Thyroid gland (tissue), 4 donors: Measurements from ENCODE around the gene FSTL4. TPM values are rescaled to one million over a fixed set of nuclear protein-coding genes. Genes with fewer than 3 reads are reported as not detected.

Source experiments
- DNase-seq, 2 donors: peaks; one replicate each; pipeline ENCODE4 v3.0.0-alpha.2; 2019
- H3K27ac ChIP-seq, 3 donors: fragments of 200-600 bp; sonication (generic); 1 replicate in 2 of 3; 2 replicates in 1 of 3; pipeline ENCODE4 v1.5.1; 2016 to 2019; ENCODE audit warnings: mild to moderate bottlenecking in 1 of 3, moderate library complexity in 1 of 3
- H3K27me3 ChIP-seq: fragments of 200-600 bp; sonication (generic); one replicate; pipeline ENCODE4 v1.5.1; 2019
- H3K36me3 ChIP-seq, 2 donors: fragments of 200-600 bp; sonication (generic); one replicate each; pipeline ENCODE4 v1.5.1; 2016 to 2019
- H3K4me1 ChIP-seq, 2 donors: fragments of 200-600 bp; sonication (generic); one replicate each; pipeline ENCODE4 v1.5.1; 2017 to 2019
- H3K4me3 ChIP-seq, 3 donors: fragments of 200-600 bp; sonication (generic); replicated peaks in 1 of 3; 1 replicate in 2 of 3; 2 replicates in 1 of 3; pipeline ENCODE4 v1.5.1; 2016; ENCODE audit warnings: mild to moderate bottlenecking in 1 of 3
- H3K9me3 ChIP-seq: fragments of 200-600 bp; sonication (generic); one replicate; pipeline ENCODE4 v1.5.1; 2017
- CTCF ChIP-seq, 6 experiments: fragments of 200-600 bp in 3 of 6; fragments of 450-650 bp in 3 of 6; sonication (generic) in 3 of 6; IDR thresholded peaks; one replicate each; pipeline ENCODE4 v1.5.1; 2016 to 2019; ENCODE audit warnings: antibody characterized with exemption in 6 of 6, mild to moderate bottlenecking in 2 of 6, inconsistent platforms in 1 of 6, moderate library complexity in 1 of 6
- POLR2A ChIP-seq, 2 donors: fragments of 450-650 bp; IDR thresholded peaks; one replicate each; pipeline ENCODE4 v1.6.1; 2017; ENCODE audit warnings: antibody characterized with exemption in 2 of 2, mild to moderate bottlenecking in 2 of 2, moderate library complexity in 1 of 2
- WGBS, 2 donors: methylation state at CpG; one replicate each; pipeline ENCODE4 v1.1.5; 2017; 5-methylcytosine and 5-hydroxymethylcytosine counted together
- intact Hi-C: fragments of 100-400 bp; cut with DNase I; formaldehyde crosslinking; loops from one replicate; pipeline ENCODE4 v1.15.1; 2023
- total RNA-seq, 4 donors: library from RNA; depleted of rRNA; stranded (reverse); fragments of >200 nt; gene quantifications; one replicate each; pipeline ENCODE4 v1.2.3, GENCODE V29; 2016

The FSTL4 gene
- total RNA-seq, 4 donors from 2014 or later = 0.10 to 0.13 TPM; not detected in 2

GRCh38 chr5:133256276-133256675, 356.1 kb downstream of the FSTL4 start:
- no peak for DNase-seq
- no peaks in the 10 kb centered on the region for H3K9me3 ChIP-seq
- no peak overlapping the region for H3K4me3 ChIP-seq
- intact Hi-C loops = no loop called here
- H3K27ac ChIP-seq = no peak overlapping the region
- H3K4me1 ChIP-seq = no peaks in the 10 kb centered on the region
- no peaks in the 10 kb centered on the region for H3K27me3 ChIP-seq
- TF ChIP-seq POLR2A (IDR thresholded peaks at IDR 0.05) (no peak), CTCF (IDR thresholded peaks at IDR 0.05) (no peak)
- WGBS, 2 donors = 63 to 80% methylated on average over 7 of the region's 7 CpGs
- H3K36me3 ChIP-seq = no peaks in the 10 kb centered on the region

GRCh38 chr5:133254803-133255202, 357.5 kb downstream of the FSTL4 start:
- no peak overlapping the region for H3K27ac ChIP-seq
- no peaks in the 10 kb centered on the region for H3K4me1 ChIP-seq
- TF ChIP-seq POLR2A (IDR thresholded peaks at IDR 0.05) = no peak
- TF ChIP-seq CTCF (IDR thresholded peaks at IDR 0.05) = no peak
- H3K36me3 ChIP-seq = no peaks in the 10 kb centered on the region
- intact Hi-C loops = no loop called here
- H3K4me3 ChIP-seq = no peak overlapping the region
- WGBS, 2 donors = 83 to 85% methylated on average over 5 to 6 of the region's 6 CpGs
- DNase-seq = no peak
- H3K9me3 ChIP-seq = no peaks in the 10 kb centered on the region
- no peaks in the 10 kb centered on the region for H3K27me3 ChIP-seq

- intact Hi-C loops = no loop called here
- H3K36me3 ChIP-seq = no peaks in the 10 kb centered on the region
- DNase-seq = no peak
- no peaks in the 10 kb centered on the region for H3K9me3 ChIP-seq
- H3K4me1 ChIP-seq = no peaks in the 10 kb centered on the region
- H3K27ac ChIP-seq = no peak overlapping the region
- H3K4me3 ChIP-seq = no peak overlapping the region
- 88 to 100% methylated on average over 1 of the region's 1 CpG for WGBS, 2 donors
- H3K27me3 ChIP-seq = no peaks in the 10 kb centered on the region
- TF ChIP-seq POLR2A (IDR thresholded peaks at IDR 0.05) (no peak), CTCF (IDR thresholded peaks at IDR 0.05) (no peak)
These were observed 358.7 kb downstream of the FSTL4 start for GRCh38 chr5:133253671-133254070.

GRCh38 chr5:133253070-133253469, 359.3 kb downstream of the FSTL4 start:
- TF ChIP-seq CTCF (IDR thresholded peaks at IDR 0.05) (no peak), POLR2A (IDR thresholded peaks at IDR 0.05) (no peak)
- Histone ChIP-seq H3K36me3 (no peaks in the 10 kb centered on the region), H3K4me1 (no peaks in the 10 kb centered on the region), H3K4me3 (no peak overlapping the region), H3K27me3 (no peaks in the 10 kb centered on the region), H3K27ac (no peak overlapping the region), H3K9me3 (no peaks in the 10 kb centered on the region)
- WGBS, 2 donors = 89 to 95% methylated on average over 6 of the region's 6 CpGs
- intact Hi-C loops = no loop called here
- no peak for DNase-seq

GRCh38 chr5:133252133-133252480, 360.2 kb downstream of the FSTL4 start:
- WGBS, 2 donors = 60% methylated on average over 6 of the region's 6 CpGs
- intact Hi-C loops = no loop called here
- no peak overlapping the region for H3K27ac ChIP-seq
- no peak for DNase-seq
- no peak for TF ChIP-seq CTCF (IDR thresholded peaks at IDR 0.05)
- no peak for TF ChIP-seq POLR2A (IDR thresholded peaks at IDR 0.05)
- H3K27me3 ChIP-seq = no peaks in the 10 kb centered on the region
- H3K9me3 ChIP-seq = no peaks in the 10 kb centered on the region
- H3K4me1 ChIP-seq = no peaks in the 10 kb centered on the region
- H3K4me3 ChIP-seq = no peak overlapping the region
- no peaks in the 10 kb centered on the region for H3K36me3 ChIP-seq
